Hepatocyte (in vitro differentiated cells): ENCODE data around the gene TARBP2.

ENCODE experiments used
- CTCF ChIP-seq: fragments of 200-600 bp; sonication (generic); IDR thresholded peaks from 2 replicates; pipeline ENCODE4 v1.5.1; 2016; ENCODE audit warnings: antibody characterized with exemption, mild to moderate bottlenecking; ENCODE audit not compliant: poor library complexity
- EZH2 ChIP-seq: fragments of 200-600 bp; sonication (generic); IDR thresholded peaks from 2 replicates; pipeline ENCODE4 v1.6.1; 2016; ENCODE audit warnings: antibody characterized with exemption, mild to moderate bottlenecking, borderline replicate concordance
- EZH2phosphoT487 ChIP-seq: fragments of 200-600 bp; sonication (generic); IDR thresholded peaks from one replicate; pipeline ENCODE4 v1.6.1; 2018; ENCODE audit warnings: antibody characterized with exemption, mild to moderate bottlenecking, low read depth, moderate library complexity; ENCODE audit not compliant: unreplicated experiment, severe bottlenecking

GRCh38 chr12:53479331-53479730, 21.8 kb upstream of the TARBP2 start:
- TF ChIP-seq EZH2 = no peak
- TF ChIP-seq CTCF = no peak
- TF ChIP-seq EZH2phosphoT487 = no peak
